ENCODE data around the gene MBD1. TPM values are rescaled to one million over a fixed set of nuclear protein-coding genes. Genes with fewer than 3 reads are reported as not detected.
"Not testable (repeated sequence)": the region's sequence is repeated elsewhere in the genome, so short reads cannot be mapped to it uniquely, and the experiment has no call there.

Gene MBD1
- polyA plus RNA-seq, 1 donor, result 71.3 TPM

GRCh38 chr18:50297621-50298442, 16.5 kb upstream of the MBD1 start:
- peak; percentile 70 for DNase-seq

- DNase-seq, result no peak
Observed at GRCh38 chr18:50293039-50293438, 11.7 kb upstream of the MBD1 start.

GRCh38 chr18:50289108-50289443, 7.8 kb upstream of the MBD1 start:
- no peak for DNase-seq

GRCh38 chr18:50288348-50289107, 7.2 kb upstream of the MBD1 start:
- not testable (repeated sequence) for DNase-seq

- peak; percentile 99 for DNase-seq
Observed at GRCh38 chr18:50287441-50288347, 6.4 kb upstream of the MBD1 start, which contains the start of gene CXXC1. CXXC1 (minus strand) TSS chr18:50287692; CDS start chr18:50287589, 103 bp downstream.

- DNase-seq, result no peak
Observed at GRCh38 chr18:50287028-50287440, 5.7 kb upstream of the MBD1 start.

- DNase-seq, result no peak
Observed at GRCh38 chr18:50286391-50287027, 5.2 kb upstream of the MBD1 start.

GRCh38 chr18:50285631-50286321, 4.5 kb upstream of the MBD1 start:
- no peak for DNase-seq

GRCh38 chr18:50285071-50285470, 3.7 kb upstream of the MBD1 start:
- DNase-seq, result no peak

- DNase-seq, result no peak
Observed at GRCh38 chr18:50284255-50284885, 3.0 kb upstream of the MBD1 start.

- no peak for DNase-seq
Observed at GRCh38 chr18:50283469-50284209, 2.3 kb upstream of the MBD1 start.

- DNase-seq, result no peak
Observed at GRCh38 chr18:50282521-50283335, 1.4 kb upstream of the MBD1 start.

GRCh38 chr18:50281972-50282520, 723 bp upstream of the MBD1 start:
- DNase-seq, result no peak

GRCh38 chr18:50280707-50281294, 522 bp downstream of the MBD1 start:
- no peak for DNase-seq

GRCh38 chr18:50279752-50280151, 1.6 kb downstream of the MBD1 start:
- no peak for DNase-seq

GRCh38 chr18:50277942-50278341, 3.4 kb downstream of the MBD1 start:
- DNase-seq, result no peak

GRCh38 chr18:50276452-50276851, 4.9 kb downstream of the MBD1 start:
- DNase-seq, result no peak

- DNase-seq, result no peak
Observed at GRCh38 chr18:50275503-50276036, 5.8 kb downstream of the MBD1 start.
